SK-N-SH (cell line): ENCODE data around the gene FRMPD1. TPM values are rescaled to one million over a fixed set of nuclear protein-coding genes. Genes with fewer than 3 reads are reported as not detected.

ENCODE experiments used
- CTCF ChIA-PET: fragments of 300-600, 350-600 bp; formaldehyde crosslinking; extraction: SDS; loops from one replicate; lab custom pipeline; 2021; lab: Yijun Ruan, JAX
- POLR2A ChIA-PET: fragments of 350-600 bp; sonication (Branson Sonifier 250); formaldehyde crosslinking; extraction: SDS; loops from one replicate; lab custom pipeline; 2020; ENCODE audit warnings: antibody characterized with exemption, inconsistent platforms; lab: Yijun Ruan, JAX
- DNase-seq: peaks from one replicate; pipeline ENCODE4 v3.0.0; 2012
- H2AFZ ChIP-seq: fragments of 200-600 bp; sonication (generic); 2 replicates; pipeline ENCODE4 v1.8.1; 2016; ENCODE audit warnings: antibody characterized with exemption, mild to moderate bottlenecking, low read depth
- H3F3A ChIP-seq: fragments of 200-600 bp; sonication (generic); replicated peaks from 2 replicates; pipeline ENCODE3; 2016; ENCODE audit warnings: antibody characterized with exemption, mild to moderate bottlenecking; ENCODE audit not compliant: insufficient read depth
- H3K27ac ChIP-seq, 2 experiments: fragments of 200-500 bp in 1 of 2; fragments of 200-600 bp in 1 of 2; sonication (Bioruptor generic) in 1 of 2; sonication (generic), shearing (Covaris generic) in 1 of 2; 2 replicates each; pipeline versions ENCODE4 v1.5.1 to v1.6.1; 2014 to 2016; ENCODE audit warnings: low read depth in 2 of 2, inconsistent platforms in 1 of 2, low read length in 1 of 2, mild to moderate bottlenecking in 1 of 2, mixed read lengths in 1 of 2
- H3K27me3 ChIP-seq: fragments of 200-600 bp; sonication (generic), shearing (Covaris generic); 2 replicates; pipeline ENCODE4 v1.6.1; 2016; ENCODE audit warnings: mixed run types; ENCODE audit not compliant: insufficient read depth
- H3K36me3 ChIP-seq, 2 experiments: fragments of 200-500 bp in 1 of 2; fragments of 200-600 bp in 1 of 2; sonication (Bioruptor generic) in 1 of 2; sonication (generic) in 1 of 2; replicated peaks in 1 of 2; 2 replicates each; pipeline versions ENCODE3 to v1.5.1; 2014 to 2016; ENCODE audit warnings: low read length in 1 of 2, mild to moderate bottlenecking in 1 of 2; ENCODE audit not compliant: insufficient read depth in 2 of 2, control insufficient read depth in 1 of 2
- H3K4me1 ChIP-seq, 2 experiments: fragments of 200-500 bp in 1 of 2; fragments of 200-600 bp in 1 of 2; sonication (Bioruptor generic) in 1 of 2; sonication (generic), shearing (Covaris generic) in 1 of 2; 2 replicates each; pipeline versions ENCODE4 v1.5.1 to v1.6.1; 2014 to 2016; ENCODE audit warnings: low read depth in 1 of 2, low read length in 1 of 2, mixed run types in 1 of 2; ENCODE audit not compliant: insufficient read depth in 2 of 2, control insufficient read depth in 1 of 2
- H3K4me2 ChIP-seq: fragments of 200-600 bp; sonication (generic), shearing (Covaris generic); 2 replicates; pipeline ENCODE4 v1.6.1; 2017; ENCODE audit warnings: mixed run types
- H3K4me3 ChIP-seq, 2 experiments: fragments of 200-500 bp in 1 of 2; fragments of 200-600 bp in 1 of 2; sonication (Bioruptor generic) in 1 of 2; sonication (generic), shearing (Covaris generic) in 1 of 2; 2 replicates each; pipeline versions ENCODE4 v1.5.1 to v1.8.1; 2014 to 2016; ENCODE audit warnings: low read depth in 2 of 2, inconsistent platforms in 1 of 2, low read length in 1 of 2, mild to moderate bottlenecking in 1 of 2, mixed read lengths in 1 of 2, moderate library complexity in 1 of 2
- H3K79me2 ChIP-seq: fragments of 200-600 bp; sonication (generic); 2 replicates; pipeline ENCODE4 v1.8.1; 2017; ENCODE audit warnings: mild to moderate bottlenecking; ENCODE audit not compliant: insufficient read depth
- H3K9ac ChIP-seq: fragments of 200-600 bp; sonication (generic); 2 replicates; pipeline ENCODE4 v1.6.1; 2017; ENCODE audit warnings: mixed run types
- H3K9me2 ChIP-seq: fragments of 200-600 bp; sonication (generic); 2 replicates; pipeline ENCODE4 v1.6.1; 2017; ENCODE audit warnings: mixed run types
- H3K9me3 ChIP-seq: fragments of 200-600 bp; sonication (generic); 2 replicates; pipeline ENCODE4 v1.6.1; 2017; ENCODE audit warnings: mixed run types, mild to moderate bottlenecking, moderate library complexity
- H4K20me1 ChIP-seq: fragments of 200-600 bp; sonication (generic); 2 replicates; pipeline ENCODE4 v1.6.1; 2017; ENCODE audit warnings: mild to moderate bottlenecking, mixed run types; ENCODE audit not compliant: insufficient read depth
- CHD2 ChIP-seq: fragments of 150-350 bp; IDR thresholded peaks from 2 replicates; pipeline ENCODE4 v1.6.1; 2018; ENCODE audit warnings: low read length; ENCODE audit not compliant: partially characterized antibody
- CTCF ChIP-seq: fragments of 200-600 bp; sonication (generic); IDR thresholded peaks from 2 replicates; pipeline ENCODE4 v1.6.1; 2017; ENCODE audit warnings: antibody characterized with exemption, mild to moderate bottlenecking, moderate library complexity
- ELF1 ChIP-seq: IDR thresholded peaks from 2 replicates; pipeline ENCODE4 v1.4.0; 2012
- FOXJ3 ChIP-seq: sonication (generic); formaldehyde crosslinking; IDR thresholded peaks from 2 replicates; pipeline ENCODE4 v1.5.1; 2020; ENCODE audit warnings: mild to moderate bottlenecking, missing genetic modification reagents
- GABPA ChIP-seq: IDR thresholded peaks from 2 replicates; pipeline ENCODE4 v1.4.0; 2012; ENCODE audit warnings: low read depth, mild to moderate bottlenecking
- GATA2 ChIP-seq: sonication (generic); formaldehyde crosslinking; IDR thresholded peaks from 2 replicates; pipeline ENCODE4 v1.5.0; 2020; ENCODE audit warnings: mild to moderate bottlenecking, missing genetic modification reagents
- MEF2A ChIP-seq: IDR thresholded peaks from 2 replicates; pipeline ENCODE4 v1.4.0; 2012; ENCODE audit warnings: low read depth, borderline replicate concordance
- NFIC ChIP-seq: IDR thresholded peaks from 2 replicates; pipeline ENCODE4 v1.4.0; 2012; ENCODE audit warnings: borderline replicate concordance
- PBX3 ChIP-seq: IDR thresholded peaks from 2 replicates; pipeline ENCODE4; 2012
- POLR2AphosphoS5 ChIP-seq: IDR thresholded peaks from 2 replicates; pipeline ENCODE4 v1.6.1; 2012; ENCODE audit warnings: low read depth, low read length
- RAD21 ChIP-seq: IDR thresholded peaks from 2 replicates; pipeline ENCODE4 v1.6.1; 2012; ENCODE audit warnings: mild to moderate bottlenecking, low read length
- RFX5 ChIP-seq: IDR thresholded peaks from 2 replicates; pipeline ENCODE4 v1.6.1; 2012; ENCODE audit warnings: mild to moderate bottlenecking, improper control_type of control experiment, low read length
- SIN3A ChIP-seq: IDR thresholded peaks from 2 replicates; pipeline ENCODE4 v1.6.1; 2012; ENCODE audit warnings: low read depth, mild to moderate bottlenecking, low read length, moderate library complexity, borderline replicate concordance
- USF1 ChIP-seq: IDR thresholded peaks from 2 replicates; pipeline ENCODE4 v1.4.0; 2012; ENCODE audit warnings: low read depth, borderline replicate concordance
- USF2 ChIP-seq: fragments of 150-350 bp; IDR thresholded peaks from 2 replicates; pipeline ENCODE4 v1.6.1; 2017; ENCODE audit warnings: antibody characterized with exemption, low read length, low read depth, borderline replicate concordance
- ZBTB33 ChIP-seq: IDR thresholded peaks from 2 replicates; pipeline ENCODE4 v1.4.0; 2012; ENCODE audit warnings: low read depth, borderline replicate concordance
- WGBS: methylation state at CpG from one replicate; pipeline ENCODE4 v1.1.6; 2017; ENCODE audit warnings: low lambda C conversion rate; 5-methylcytosine and 5-hydroxymethylcytosine counted together
- polyA plus RNA-seq, 3 experiments: library from polyadenylated mRNA; depleted of rRNA; stranded (reverse); fragments of >200 nt; gene quantifications; 2 replicates each; pipeline ENCODE4 v1.2.3, GENCODE V29; 2012

Gene FRMPD1
- polyA plus RNA-seq, 1 of the 3 experiments (the other 2 are of a cell fraction), result not detected

GRCh38 chr9:37635808-37636207 is 14.9 kb upstream of the FRMPD1 start:
- Histone ChIP-seq H3K4me2 (no peak overlapping the region), H3K27me3 (no peaks in the 10 kb centered on the region; the same call in 1 of the 2 replicates), H3K36me3 (no peaks in the 10 kb centered on the region), H3K9me3 (no peaks in the 10 kb centered on the region), H3K9me2 (no peaks in the 10 kb centered on the region), H3K4me3 (no peak overlapping the region), H4K20me1 (no peaks in the 10 kb centered on the region), H3K79me2 (no peaks in the 10 kb centered on the region), H3F3A (no peaks in the 10 kb centered on the region), H3K27ac (no peak overlapping the region), H3K4me1 (no peaks in the 10 kb centered on the region), H2AFZ (no peak overlapping the region), H3K9ac (no peak overlapping the region)
- TF ChIP-seq ELF1 (no peak), USF2 (no peak), ZBTB33 (no peak), RAD21 (no peak), POLR2AphosphoS5 (no peak), FOXJ3 (CRISPR knock-in tag) (no peak), CHD2 (no peak), CTCF (no peak), SIN3A (no peak), PBX3 (no peak), GATA2 (CRISPR knock-in tag) (no peak), USF1 (no peak), GABPA (no peak), NFIC (no peak), RFX5 (no peak), MEF2A (no peak)
- POLR2A ChIA-PET, result no interaction called here
- no peak for DNase-seq
- WGBS, result 74% methylated on average over 15 of the region's 16 CpGs
- CTCF ChIA-PET, result no interaction called here
